Body of pancreas (tissue), 4 donors: ENCODE data around the gene EFCAB11.

Source experiments
- POLR2A ChIP-seq, 3 donors: fragments of 450-650 bp; IDR thresholded peaks; one replicate each; pipeline ENCODE4 v1.6.1; 2016; ENCODE audit warnings: antibody characterized with exemption in 3 of 3, mild to moderate bottlenecking in 2 of 3
- TF ChIP-seq, protein P1 (sequence below), 7 experiments: fragments of 450-650 bp in 4 of 7; fragments of 200-600 bp in 3 of 7; sonication (generic) in 3 of 7; IDR thresholded peaks; one replicate each; pipeline ENCODE4 v1.5.1; 2016 to 2019; ENCODE audit warnings: antibody characterized with exemption in 7 of 7

DNA sequence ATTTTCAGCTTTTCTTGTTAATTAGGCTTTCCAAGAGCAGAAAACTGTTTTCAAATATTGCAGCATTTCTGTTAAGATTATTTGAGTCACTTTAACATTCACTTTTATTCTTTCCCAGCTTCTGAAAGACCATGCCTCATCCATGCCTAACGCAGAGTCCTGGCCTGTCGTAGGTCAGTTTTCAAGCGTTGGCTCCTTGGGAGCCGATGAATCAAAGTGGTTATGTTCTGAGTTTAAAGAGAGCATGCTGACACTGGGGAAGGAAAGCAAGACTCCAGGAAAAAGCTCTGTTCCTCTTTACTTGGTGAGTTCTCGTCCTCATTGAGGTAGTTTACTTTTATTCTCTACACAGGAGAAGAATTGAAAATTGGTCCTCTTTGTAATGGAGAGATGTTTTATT is 34.3 kb upstream of the EFCAB11 start:
- no peak for TF ChIP-seq POLR2A (IDR thresholded peaks at IDR 0.05)
- TF ChIP-seq, protein P1, sequence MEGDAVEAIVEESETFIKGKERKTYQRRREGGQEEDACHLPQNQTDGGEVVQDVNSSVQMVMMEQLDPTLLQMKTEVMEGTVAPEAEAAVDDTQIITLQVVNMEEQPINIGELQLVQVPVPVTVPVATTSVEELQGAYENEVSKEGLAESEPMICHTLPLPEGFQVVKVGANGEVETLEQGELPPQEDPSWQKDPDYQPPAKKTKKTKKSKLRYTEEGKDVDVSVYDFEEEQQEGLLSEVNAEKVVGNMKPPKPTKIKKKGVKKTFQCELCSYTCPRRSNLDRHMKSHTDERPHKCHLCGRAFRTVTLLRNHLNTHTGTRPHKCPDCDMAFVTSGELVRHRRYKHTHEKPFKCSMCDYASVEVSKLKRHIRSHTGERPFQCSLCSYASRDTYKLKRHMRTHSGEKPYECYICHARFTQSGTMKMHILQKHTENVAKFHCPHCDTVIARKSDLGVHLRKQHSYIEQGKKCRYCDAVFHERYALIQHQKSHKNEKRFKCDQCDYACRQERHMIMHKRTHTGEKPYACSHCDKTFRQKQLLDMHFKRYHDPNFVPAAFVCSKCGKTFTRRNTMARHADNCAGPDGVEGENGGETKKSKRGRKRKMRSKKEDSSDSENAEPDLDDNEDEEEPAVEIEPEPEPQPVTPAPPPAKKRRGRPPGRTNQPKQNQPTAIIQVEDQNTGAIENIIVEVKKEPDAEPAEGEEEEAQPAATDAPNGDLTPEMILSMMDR (IDR thresholded peaks at IDR 0.05) = no peak
